ENCODE data around the gene TMEM184B.

DNA sequence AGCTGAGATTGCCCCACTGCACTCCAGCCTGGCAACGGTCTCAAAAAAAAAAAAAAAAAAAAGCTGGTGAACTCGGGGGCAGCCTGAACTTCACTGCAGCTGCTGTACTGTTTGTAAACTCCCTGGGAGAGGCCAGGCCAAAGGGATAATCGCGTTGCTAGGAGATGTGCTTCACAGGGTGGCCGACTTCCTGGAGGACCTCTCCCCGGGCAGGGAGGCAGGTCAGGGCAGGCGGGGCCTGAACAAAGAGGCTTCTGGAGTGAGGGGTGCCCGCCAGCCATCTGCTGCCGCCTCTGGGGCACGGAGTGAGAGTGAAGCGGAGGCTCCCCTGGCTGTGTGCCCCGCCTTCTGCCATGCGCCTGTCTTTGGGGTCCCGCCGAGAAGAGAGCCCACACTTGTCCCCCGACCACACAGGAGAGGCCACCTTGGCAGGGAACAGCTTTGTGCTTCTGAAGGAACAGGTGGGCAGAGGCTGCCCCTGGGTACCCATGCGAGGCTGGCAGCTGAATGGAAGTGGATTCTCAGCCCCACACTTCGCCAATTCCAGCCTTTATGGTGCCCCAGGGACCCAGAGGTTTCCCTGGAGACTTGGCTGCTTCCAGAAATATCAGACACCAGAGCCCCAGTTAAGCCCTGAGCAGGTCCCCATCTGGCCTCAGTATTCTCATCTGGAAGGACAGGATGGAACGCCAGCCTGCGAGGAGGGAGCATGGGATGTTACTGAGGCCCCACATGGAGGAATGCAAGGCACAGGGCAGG lies 29.6 kb downstream of the TMEM184B start:
- TF ChIP-seq EP300 (IDR thresholded peaks at IDR 0.05) (no peak), POLR2AphosphoS5 (IDR thresholded peaks at IDR 0.05) (no peak), POLR2A (IDR thresholded peaks at IDR 0.05; ENCODE audit: low read depth) (no peak)
- TF ChIP-seq, protein P1, sequence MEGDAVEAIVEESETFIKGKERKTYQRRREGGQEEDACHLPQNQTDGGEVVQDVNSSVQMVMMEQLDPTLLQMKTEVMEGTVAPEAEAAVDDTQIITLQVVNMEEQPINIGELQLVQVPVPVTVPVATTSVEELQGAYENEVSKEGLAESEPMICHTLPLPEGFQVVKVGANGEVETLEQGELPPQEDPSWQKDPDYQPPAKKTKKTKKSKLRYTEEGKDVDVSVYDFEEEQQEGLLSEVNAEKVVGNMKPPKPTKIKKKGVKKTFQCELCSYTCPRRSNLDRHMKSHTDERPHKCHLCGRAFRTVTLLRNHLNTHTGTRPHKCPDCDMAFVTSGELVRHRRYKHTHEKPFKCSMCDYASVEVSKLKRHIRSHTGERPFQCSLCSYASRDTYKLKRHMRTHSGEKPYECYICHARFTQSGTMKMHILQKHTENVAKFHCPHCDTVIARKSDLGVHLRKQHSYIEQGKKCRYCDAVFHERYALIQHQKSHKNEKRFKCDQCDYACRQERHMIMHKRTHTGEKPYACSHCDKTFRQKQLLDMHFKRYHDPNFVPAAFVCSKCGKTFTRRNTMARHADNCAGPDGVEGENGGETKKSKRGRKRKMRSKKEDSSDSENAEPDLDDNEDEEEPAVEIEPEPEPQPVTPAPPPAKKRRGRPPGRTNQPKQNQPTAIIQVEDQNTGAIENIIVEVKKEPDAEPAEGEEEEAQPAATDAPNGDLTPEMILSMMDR (IDR thresholded peaks at IDR 0.05), result no peak
